Islet precursor cell (in vitro differentiated cells): ENCODE measurements around the gene PUS3.

Source experiments
- DNase-seq: peaks from one replicate; pipeline ENCODE4 v3.0.0-alpha.2; 2018

The PUS3 gene, protein sequence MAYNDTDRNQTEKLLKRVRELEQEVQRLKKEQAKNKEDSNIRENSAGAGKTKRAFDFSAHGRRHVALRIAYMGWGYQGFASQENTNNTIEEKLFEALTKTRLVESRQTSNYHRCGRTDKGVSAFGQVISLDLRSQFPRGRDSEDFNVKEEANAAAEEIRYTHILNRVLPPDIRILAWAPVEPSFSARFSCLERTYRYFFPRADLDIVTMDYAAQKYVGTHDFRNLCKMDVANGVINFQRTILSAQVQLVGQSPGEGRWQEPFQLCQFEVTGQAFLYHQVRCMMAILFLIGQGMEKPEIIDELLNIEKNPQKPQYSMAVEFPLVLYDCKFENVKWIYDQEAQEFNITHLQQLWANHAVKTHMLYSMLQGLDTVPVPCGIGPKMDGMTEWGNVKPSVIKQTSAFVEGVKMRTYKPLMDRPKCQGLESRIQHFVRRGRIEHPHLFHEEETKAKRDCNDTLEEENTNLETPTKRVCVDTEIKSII

DNA sequence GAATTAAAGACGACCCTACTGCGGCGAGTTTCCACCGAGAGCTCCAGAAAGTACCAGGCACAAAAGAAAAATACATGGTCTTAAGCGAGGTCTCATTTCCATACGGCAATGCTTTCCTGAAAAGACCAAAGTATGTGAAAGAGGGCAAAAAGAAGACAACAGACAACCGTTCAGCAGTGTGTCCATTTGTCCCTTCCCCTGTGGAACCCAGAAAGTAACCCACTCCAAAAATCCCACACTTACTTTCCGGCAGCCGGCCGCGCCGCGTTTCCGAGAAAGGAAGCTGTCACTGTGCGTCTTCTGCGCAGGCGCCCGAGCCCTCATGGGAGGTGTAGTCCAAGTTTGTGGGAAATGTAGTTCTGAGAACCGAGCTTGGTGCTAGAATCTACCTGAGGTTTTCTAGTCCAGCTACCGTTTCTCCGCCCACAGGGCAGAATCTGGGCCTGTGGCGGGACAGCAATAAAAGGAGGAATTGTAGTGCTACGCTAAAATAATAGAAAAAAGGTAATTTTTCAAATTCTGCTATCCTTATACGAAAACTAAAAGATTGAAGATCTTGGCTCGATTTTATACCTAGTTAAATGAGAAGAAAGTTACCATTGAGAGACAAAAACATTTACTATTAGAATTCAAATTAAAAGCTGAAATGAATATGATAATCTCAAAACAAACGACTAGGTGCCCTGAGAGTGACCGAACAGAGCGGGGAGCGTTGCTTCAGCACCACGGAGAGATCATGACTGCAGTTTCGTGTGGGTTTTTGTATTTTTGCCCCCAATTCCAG, at the start of gene PUS3:
TSS of gene PUS3 (minus strand) at position 280 of the 784 bp plus-strand sequence. CDS start 6,922 bp downstream, outside the sequence.
- DNase-seq = peak; percentile 93

DNA sequence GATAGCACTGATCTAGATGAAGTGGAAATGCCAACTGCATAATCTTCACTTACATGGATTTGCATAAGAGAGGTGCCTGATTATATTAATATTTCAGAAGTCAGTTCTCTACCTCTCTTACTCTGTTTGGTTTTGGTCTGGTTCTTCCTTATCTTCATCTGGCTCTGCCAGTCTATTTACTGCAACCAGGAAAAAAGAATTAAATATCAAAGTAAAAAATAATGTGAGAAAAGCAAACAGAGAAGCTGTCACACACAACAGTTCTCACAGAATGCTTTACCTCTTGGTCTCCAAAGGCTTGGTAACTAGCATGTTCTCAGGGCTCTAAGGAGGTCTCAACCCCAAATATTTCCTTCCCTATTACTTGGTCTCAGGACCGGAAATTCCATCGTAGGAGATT, 49.6 kb upstream of the PUS3 start:
- DNase-seq = no peak

DNA sequence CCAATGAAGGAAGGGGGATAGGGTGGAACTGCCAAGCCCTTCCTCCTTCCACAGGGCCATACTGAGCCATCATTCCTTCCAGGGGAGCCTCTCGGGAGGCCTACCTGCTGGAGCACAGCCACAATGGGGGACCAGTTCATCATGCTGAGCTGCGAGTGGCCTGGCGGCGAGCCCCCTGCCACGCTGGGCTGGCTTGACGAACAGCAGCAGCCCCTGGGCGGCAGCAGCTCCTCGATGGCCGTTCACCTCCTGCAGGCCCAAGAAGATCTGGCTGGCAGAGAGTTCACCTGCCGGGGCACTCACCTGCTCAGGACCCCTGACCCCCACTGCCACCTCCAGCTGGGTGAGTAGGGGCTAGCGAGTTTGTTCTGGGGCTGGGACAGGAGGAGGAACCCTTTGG, 48.7 kb upstream of the PUS3 start:
- DNase-seq = no peak

GRCh38 chr11:125950696-125951651, 48.0 kb upstream of the PUS3 start:
- DNase-seq = no peak

GRCh38 chr11:125950178-125950490, 47.1 kb upstream of the PUS3 start:
- DNase-seq = no peak

DNA sequence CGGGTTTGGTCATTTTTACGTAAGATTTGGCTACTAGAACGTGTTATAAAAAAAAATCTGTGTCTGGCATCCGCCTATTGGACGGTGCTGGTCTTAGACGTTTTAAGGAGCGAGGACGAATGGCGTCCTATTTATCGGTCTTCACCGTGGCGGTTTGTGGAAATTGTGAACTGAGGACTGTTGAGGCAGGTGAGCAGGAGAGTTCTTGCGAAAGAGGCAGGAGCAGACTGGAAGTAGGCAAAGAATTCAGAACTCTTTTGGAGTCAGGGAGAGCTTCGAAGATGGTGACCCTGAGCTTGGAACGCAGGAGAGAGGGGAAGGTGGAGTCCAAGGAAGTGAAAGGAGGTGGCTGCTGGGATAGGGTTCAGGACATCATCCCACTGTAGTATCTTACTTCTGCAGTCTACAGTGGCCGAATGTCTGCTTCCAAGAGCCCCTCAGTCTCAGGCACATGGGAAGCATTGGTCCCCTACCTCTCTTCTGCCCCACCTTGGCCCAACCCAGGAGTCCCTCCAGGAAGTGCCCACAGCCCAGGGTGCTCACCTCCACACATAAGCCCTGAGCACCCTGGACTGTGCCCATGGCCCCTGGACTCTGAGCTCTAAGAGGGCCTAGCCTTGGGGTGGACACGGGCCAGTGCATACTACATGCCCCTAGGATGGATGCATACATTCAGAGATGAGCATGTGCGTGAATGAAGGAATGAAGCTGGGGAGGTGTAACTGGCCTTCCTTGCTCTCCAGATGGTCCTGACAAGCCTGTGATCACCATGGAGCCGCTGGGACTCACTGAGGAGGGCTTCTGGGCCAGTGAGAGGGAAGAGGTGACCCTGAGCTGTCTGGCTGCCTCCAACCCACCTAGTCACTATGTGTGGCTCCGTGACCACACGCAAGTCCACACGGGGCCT, 46.5 kb upstream of the PUS3 start:
- no peak for DNase-seq

GRCh38 chr11:125948278-125949051, 45.5 kb upstream of the PUS3 start:
- no peak for DNase-seq

DNA sequence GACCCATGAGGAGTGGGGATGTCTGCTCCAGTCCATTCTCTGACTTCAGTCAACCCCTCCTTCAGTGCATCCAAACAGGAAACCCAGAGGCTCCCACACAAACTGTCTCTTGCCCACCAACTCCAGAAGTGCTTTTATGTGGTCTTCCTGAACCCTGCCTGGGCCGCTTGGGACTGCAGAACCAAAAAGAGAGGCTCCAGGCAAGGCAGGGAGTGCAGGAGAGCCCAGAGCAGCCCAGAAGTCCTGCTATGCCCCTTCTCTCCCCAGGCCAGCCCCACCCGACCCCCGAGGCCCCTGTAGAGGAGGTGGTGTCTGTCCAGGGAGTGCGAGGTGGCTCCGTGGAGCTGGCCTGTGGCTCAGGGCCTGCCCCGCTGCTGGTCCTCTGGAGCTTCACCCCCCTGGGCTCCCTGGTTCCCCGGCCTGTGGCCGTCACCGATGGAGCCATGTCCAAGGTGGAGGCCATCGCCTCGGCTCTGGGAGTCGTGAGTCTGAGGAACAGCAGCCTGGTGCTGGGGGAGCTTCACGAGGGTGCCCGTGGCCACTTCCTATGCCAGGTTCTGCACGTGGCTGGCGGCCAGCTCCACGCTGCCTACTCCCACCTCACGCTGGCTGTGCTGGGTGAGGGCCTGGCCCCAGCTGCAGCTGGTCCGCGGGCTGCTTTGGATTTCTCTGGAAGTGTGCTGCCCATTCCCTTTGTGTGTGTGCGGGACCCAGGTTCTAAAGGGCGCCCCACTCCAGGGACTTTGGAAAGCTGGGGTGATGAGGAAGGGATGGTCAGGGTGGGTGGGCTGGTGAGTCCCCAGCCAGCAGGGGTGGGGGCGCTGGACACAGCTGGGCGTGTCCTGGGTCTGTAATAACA, 44.6 kb upstream of the PUS3 start:
- no peak for DNase-seq

DNA sequence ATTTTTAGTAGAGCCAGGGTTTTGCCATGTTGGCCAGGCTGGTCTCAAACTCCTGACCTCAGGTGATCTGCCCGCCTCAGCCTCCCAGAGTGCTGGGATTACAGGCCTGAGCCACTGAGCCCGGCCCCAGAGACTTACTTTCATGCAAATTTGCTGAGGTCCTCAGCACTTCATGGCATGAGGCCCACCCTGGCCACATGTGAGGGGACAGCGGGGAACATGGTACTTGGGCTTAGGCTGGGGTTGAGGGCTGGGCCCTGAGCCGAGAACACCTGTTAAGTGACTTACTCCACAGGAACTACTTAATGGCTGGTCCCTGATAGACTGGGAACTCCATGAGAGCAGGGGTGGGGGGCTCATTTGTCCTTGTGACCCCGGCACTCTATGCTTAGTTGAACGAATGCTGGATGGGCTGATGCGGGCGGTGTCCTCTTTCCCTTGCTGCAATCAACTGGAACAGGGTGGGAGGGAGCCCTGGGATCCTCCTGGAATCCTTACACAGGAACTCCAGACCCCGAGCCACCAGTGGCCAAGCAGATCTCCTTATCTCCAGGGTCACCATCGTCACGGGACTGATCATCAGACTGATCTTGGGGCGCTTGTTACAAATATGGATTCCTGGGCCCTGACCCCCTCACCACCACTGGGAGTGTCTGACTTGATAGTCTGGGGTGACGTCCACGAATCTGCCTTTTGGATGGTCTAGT, 43.9 kb upstream of the PUS3 start:
- no peak for DNase-seq

GRCh38 chr11:125945797-125946520, 43.0 kb upstream of the PUS3 start, which contains the start of gene VSIG10L2:
TSS of gene VSIG10L2 (plus strand) at chr11:125946044. CDS start at chr11:125946056, 12 bp downstream.
- DNase-seq = no peak

GRCh38 chr11:125945011-125945796, 42.2 kb upstream of the PUS3 start:
- DNase-seq = no peak

GRCh38 chr11:125944350-125945010, 41.5 kb upstream of the PUS3 start:
- DNase-seq = no peak

DNA sequence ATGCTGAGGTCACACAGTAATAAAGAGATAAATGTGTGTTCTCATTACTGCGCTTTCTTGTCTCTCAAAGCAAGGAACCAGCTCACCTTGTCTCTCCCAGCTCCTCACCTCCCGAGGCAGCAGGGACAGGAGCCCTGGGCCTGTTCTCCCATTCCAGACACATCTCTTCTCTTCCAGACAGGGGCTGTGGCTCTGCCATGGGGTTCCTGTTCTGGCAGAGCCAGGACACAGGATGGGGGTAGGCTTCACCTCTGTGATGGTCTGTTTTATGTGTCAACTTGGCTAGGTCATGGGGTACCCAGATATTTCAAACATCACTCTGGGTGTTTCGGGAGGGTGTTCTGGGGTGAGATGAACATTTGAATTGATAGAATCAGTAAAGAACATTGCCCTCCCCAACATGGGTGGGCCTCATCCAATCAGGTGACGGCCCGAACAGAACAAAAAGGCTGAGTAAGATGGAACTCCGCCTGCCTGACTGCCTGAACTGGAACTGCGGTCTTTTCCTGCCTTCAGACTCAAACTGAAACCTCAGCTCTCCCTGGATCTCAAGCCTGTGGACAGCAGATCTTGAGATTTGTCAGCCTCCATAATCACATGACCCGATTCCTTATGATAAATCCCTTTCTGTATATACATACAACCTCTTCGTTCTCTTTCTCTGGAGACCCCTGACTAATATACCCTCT, 40.8 kb upstream of the PUS3 start:
- DNase-seq = no peak

- DNase-seq = no peak
Measured at GRCh38 chr11:125942771-125943428, 39.9 kb upstream of the PUS3 start.

DNA sequence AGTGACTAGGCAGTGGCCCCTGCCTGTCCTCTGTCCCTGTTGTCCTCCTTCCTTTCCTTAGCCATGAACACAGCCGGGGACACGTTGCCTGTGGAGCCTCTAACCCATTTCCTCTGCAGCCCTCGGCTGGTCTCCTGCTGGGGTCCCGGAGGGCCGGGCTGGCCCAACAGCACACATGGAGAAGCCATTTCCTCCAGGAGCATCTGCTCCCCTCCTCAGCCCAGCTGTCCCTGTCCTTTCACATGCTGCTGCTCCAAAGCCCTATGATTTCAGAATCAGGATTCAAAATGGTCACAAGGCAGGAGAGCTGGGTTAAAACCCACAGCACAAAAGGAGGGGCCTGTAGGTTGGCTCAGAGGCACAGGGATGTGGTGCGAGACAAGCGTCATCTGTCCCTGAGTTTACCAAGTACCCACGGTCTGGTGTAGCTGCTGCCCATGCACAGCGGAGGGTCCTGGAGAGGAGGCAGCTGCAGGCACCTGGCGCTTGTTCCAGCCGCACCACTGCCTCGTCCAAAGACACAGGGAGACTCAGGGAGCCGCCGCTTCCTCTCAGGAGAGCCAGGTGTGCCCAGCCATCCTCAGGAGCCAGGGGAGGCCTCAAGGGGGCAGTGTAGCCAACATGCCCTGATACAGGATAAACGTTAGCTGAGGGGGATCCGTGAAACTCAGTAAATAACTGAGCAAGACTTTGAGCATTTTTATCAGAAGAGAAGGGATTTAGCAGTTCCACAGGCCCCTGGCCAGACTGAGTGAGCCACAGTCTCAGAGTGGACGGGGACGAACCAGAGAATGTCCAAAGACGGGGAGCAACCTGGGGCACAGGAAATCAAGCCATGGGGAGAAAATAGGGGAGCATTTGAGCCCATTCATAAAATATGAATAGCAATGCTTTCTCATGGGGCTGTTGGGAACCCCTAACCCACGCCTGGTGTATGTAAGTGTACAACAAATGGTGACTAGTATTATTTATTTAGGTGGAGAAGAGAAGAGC, 38.9 kb upstream of the PUS3 start:
- DNase-seq = peak; percentile 87
